Common myeloid progenitor, CD34-positive (primary cell): ENCODE data around the gene MLLT3.

Experiments
- CTCF ChIA-PET: fragments of 350-600 bp; sonication (Branson Sonifier 250); formaldehyde crosslinking; loops from one replicate; lab custom pipeline; 2021; ENCODE audit warnings: antibody characterized with exemption; lab: Charles Lee
- POLR2A ChIA-PET: fragments of 350-600 bp; sonication (Branson Sonifier 250); formaldehyde crosslinking; loops from one replicate; lab custom pipeline; 2021; ENCODE audit warnings: antibody characterized with exemption; lab: Charles Lee
- DNase-seq, 3 donors: peaks; one replicate each; pipeline versions ENCODE4 v3.0.0 to v3.0.0-alpha.2; 2013
- H3K27ac ChIP-seq, 2 experiments: 1 replicate in 1 of 2; 2 replicates in 1 of 2; pipeline ENCODE4 v1.7.0; 2013; ENCODE audit warnings: inconsistent platforms in 2 of 2, low read length in 2 of 2, mild to moderate bottlenecking in 2 of 2, low read depth in 1 of 2, moderate library complexity in 1 of 2; ENCODE audit not compliant: severe bottlenecking in 2 of 2, insufficient read depth in 1 of 2, poor library complexity in 1 of 2
- H3K27me3 ChIP-seq, 5 experiments: replicated peaks in 2 of 5; 1 replicate in 3 of 5; 2 replicates in 2 of 5; pipeline versions ENCODE4 v1.6.1 to v1.7.0; 2013; ENCODE audit warnings: low read length in 4 of 5, mild to moderate bottlenecking in 2 of 5, moderate library complexity in 2 of 5, inconsistent platforms in 1 of 5; ENCODE audit not compliant: insufficient read depth in 5 of 5, control insufficient read depth in 4 of 5
- H3K36me3 ChIP-seq, 4 experiments: 1 replicate in 2 of 4; 2 replicates in 2 of 4; pipeline versions ENCODE4 v1.6.1 to v1.7.0; 2013; ENCODE audit warnings: low read length in 3 of 4, control low read depth in 1 of 4, mild to moderate bottlenecking in 1 of 4; ENCODE audit not compliant: control insufficient read depth in 4 of 4, insufficient read depth in 4 of 4
- H3K4me1 ChIP-seq, 4 experiments: 1 replicate in 3 of 4; 2 replicates in 1 of 4; pipeline versions ENCODE4 v1.6.1 to v1.7.1; 2013; ENCODE audit warnings: low read length in 3 of 4, mild to moderate bottlenecking in 3 of 4, control low read depth in 1 of 4, inconsistent platforms in 1 of 4, moderate library complexity in 1 of 4; ENCODE audit not compliant: control insufficient read depth in 4 of 4, insufficient read depth in 4 of 4; ENCODE audit errors: control extremely low read depth in 1 of 4
- H3K4me3 ChIP-seq, 7 experiments: 1 replicate in 4 of 7; 2 replicates in 3 of 7; pipeline versions ENCODE4 v1.5.1 to v1.7.0; 2013; ENCODE audit warnings: mild to moderate bottlenecking in 7 of 7, low read length in 6 of 7, moderate library complexity in 6 of 7, inconsistent platforms in 2 of 7, low read depth in 2 of 7, control low read depth in 1 of 7; ENCODE audit not compliant: insufficient read depth in 4 of 7, control insufficient read depth in 1 of 7; ENCODE audit errors: extremely low read depth in 1 of 7
- H3K9me3 ChIP-seq, 5 experiments: 1 replicate in 4 of 5; 2 replicates in 1 of 5; pipeline versions ENCODE4 v1.6.1 to v1.7.1; 2013; ENCODE audit warnings: low read length in 4 of 5, mild to moderate bottlenecking in 2 of 5, inconsistent platforms in 1 of 5, low read depth in 1 of 5, moderate library complexity in 1 of 5; ENCODE audit not compliant: control insufficient read depth in 4 of 5, insufficient read depth in 2 of 5; ENCODE audit errors: control extremely low read depth in 1 of 5
- WGBS: methylation state at CpG from one replicate; pipeline ENCODE4 v1.1.5; 2013; ENCODE audit not compliant: insufficient coverage; 5-methylcytosine and 5-hydroxymethylcytosine counted together

The MLLT3 gene

DNA sequence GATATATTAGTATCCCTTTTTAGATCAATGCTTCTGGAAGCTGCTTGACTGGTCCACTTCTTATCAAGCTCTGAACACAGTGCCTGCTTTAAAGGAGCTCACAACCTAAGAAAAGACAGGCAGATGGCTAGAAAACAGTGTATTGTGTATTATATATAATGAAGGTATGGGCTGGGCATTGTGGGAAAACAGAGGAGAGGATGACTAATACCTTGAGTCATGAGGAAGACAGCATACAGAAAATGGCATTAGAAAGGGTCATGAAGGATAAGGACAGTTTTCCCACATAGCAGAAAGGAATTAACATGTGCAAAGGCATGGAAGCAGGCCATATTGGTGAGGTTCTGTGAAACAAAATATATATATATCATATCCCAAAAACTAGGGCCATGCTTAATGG lies 309.6 kb downstream of the MLLT3 start:
- Histone ChIP-seq H3K4me3 (no peak overlapping the region), H3K27ac (no peak overlapping the region)

DNA sequence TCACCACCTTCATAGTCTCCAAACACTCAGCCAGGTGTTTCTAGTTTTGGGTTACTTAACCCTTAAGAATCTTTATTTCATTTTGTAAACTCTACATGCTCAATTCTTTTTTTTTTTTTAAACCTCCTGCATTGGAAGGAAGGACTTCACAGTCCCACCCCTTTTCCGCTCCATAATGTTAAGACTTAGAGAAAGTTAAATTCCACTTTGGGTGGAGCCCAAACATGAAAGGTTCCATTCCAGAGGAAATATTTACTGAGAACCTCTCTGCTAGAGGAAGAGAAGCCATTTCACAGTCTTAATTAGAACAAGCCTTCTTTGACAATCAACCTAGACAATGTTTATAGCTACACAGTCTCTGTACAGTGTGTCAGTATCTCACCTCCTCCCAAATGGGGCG lies 312.3 kb downstream of the MLLT3 start:
- ChIA-PET POLR2A (no interaction called here), CTCF (no interaction called here)
- Histone ChIP-seq H3K4me1 (no peaks in the 10 kb centered on the region), H3K36me3 (no peaks in the 10 kb centered on the region), H3K27ac (no peak overlapping the region), H3K9me3 (no peaks in the 10 kb centered on the region), H3K27me3 (no peaks in the 10 kb centered on the region), H3K4me3 (no peak overlapping the region)
- WGBS, result 100% methylated on average over 1 of the region's 2 CpGs
- DNase-seq, result no peak

More for the DNA sequence above, 309.6 kb downstream of the MLLT3 start:
- no peak for DNase-seq
- H3K4me1 ChIP-seq, result no peaks in the 10 kb centered on the region
- ChIA-PET CTCF (no interaction called here), POLR2A (no interaction called here)
- H3K27me3 ChIP-seq, result no peaks in the 10 kb centered on the region
- no peaks in the 10 kb centered on the region for H3K9me3 ChIP-seq
- H3K36me3 ChIP-seq, result no peaks in the 10 kb centered on the region

DNA sequence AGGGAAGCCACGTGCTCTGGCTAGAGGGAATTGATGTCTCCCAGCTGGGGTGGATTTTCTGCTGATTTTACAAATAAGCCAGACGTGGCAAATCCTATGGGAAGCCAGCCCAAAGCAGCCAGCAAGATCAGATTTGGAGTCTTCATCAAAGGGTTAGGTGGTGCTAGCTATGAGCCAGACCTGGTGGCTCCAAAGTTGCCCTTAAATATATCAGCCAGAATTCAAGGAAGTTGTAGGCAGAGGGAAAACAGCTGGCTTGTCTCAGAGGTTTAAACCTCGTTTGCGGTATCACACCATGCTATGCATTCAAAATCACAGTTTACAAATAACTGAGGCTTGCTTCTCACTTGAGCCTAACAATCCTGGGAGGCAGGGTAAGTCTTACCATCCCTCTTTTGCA lies 313.2 kb downstream of the MLLT3 start:
- H3K4me1 ChIP-seq, result no peaks in the 10 kb centered on the region
- H3K27ac ChIP-seq, result no peak overlapping the region
- POLR2A ChIA-PET, result no interaction called here
- DNase-seq, result no peak
- CTCF ChIA-PET, result no interaction called here
- WGBS, result 86% methylated on average over 4 of the region's 4 CpGs
- no peak overlapping the region for H3K4me3 ChIP-seq
- H3K27me3 ChIP-seq, result no peaks in the 10 kb centered on the region
- H3K36me3 ChIP-seq, result no peaks in the 10 kb centered on the region
- no peaks in the 10 kb centered on the region for H3K9me3 ChIP-seq

DNA sequence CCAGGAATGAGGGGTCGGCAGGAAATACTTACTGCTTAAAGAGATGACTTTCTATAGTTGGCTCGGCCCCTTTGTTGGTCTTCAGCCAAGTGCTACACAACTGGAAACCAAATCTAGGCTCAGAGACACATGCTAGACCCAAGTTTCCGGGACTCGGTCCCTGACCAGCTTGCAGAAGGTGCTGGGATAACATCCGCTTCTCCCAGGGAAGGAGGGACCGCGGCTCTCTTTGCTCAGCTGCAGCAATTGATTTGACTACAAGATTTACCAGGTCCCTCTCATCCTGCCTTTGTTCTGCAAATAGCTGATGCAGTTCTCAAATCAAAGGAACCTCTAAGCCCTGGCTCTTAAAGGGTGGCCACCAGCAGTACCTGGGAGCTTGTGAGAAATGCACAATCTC lies 314.7 kb downstream of the MLLT3 start:
- Histone ChIP-seq H3K36me3 (no peaks in the 10 kb centered on the region), H3K27ac (no peak overlapping the region), H3K4me3 (no peak overlapping the region), H3K9me3 (no peaks in the 10 kb centered on the region), H3K4me1 (no peaks in the 10 kb centered on the region), H3K27me3 (no peaks in the 10 kb centered on the region)
- no peak for DNase-seq
- CTCF ChIA-PET, result no interaction called here
- POLR2A ChIA-PET, result no interaction called here
- WGBS, result 76% methylated on average over 7 of the region's 7 CpGs

DNA sequence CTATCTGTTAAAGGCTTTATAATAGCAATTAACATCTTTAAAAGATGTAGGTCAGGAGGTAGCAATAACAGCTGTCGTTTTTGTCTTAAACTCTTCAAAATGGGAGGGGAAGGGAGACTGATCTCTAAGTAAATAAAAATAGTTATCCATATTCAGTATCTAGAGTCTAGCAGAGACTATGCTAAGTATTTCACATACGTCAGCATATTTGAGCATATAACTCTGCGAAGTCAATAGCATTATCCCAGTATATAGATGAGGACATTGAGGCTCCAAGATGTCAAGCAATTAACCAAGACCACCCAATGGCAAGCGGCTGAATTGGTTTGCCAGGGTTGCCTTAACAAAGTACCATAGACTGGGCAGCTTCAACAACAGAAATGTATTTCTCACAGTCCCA lies 316.8 kb downstream of the MLLT3 start:
- H3K4me1 ChIP-seq, result no peaks in the 10 kb centered on the region
- POLR2A ChIA-PET, result no interaction called here

GRCh38 chr9:20303996-20304395 lies 318.3 kb downstream of the MLLT3 start:
- no peak for DNase-seq
- H3K9me3 ChIP-seq, result peaks cover 0 to 3% (median 0%) of the 10 kb centered on the region in 5 experiments
- no peak overlapping the region for H3K27ac ChIP-seq
- ChIA-PET CTCF (interaction anchor here (1.3 kb wide), 1 partner anchor 17 kb away, joined by 3 read pairs; no protein-coding TSS in a partner anchor), POLR2A (no interaction called here)
- 50% methylated on average over 1 of the region's 3 CpGs for WGBS
- H3K27me3 ChIP-seq, result no peaks in the 10 kb centered on the region
- H3K4me3 ChIP-seq, result no peak overlapping the region
- no peaks in the 10 kb centered on the region for H3K4me1 ChIP-seq
- no peaks in the 10 kb centered on the region for H3K36me3 ChIP-seq

More for the DNA sequence above, 316.8 kb downstream of the MLLT3 start:
- Histone ChIP-seq H3K4me3 (no peak overlapping the region), H3K27me3 (no peaks in the 10 kb centered on the region), H3K36me3 (no peaks in the 10 kb centered on the region), H3K27ac (no peak overlapping the region), H3K9me3 (peaks cover 0 to 3% (median 0%) of the 10 kb centered on the region in 5 experiments)
- no peak for DNase-seq
- CTCF ChIA-PET, result no interaction called here
- 100% methylated on average over 2 of the region's 4 CpGs for WGBS

- DNase-seq, result no peak
- Histone ChIP-seq H3K9me3 (peaks cover 0 to 3% (median 0%) of the 10 kb centered on the region in 5 experiments), H3K4me3 (no peak overlapping the region), H3K27me3 (no peaks in the 10 kb centered on the region), H3K27ac (no peak overlapping the region), H3K36me3 (no peaks in the 10 kb centered on the region), H3K4me1 (no peaks in the 10 kb centered on the region)
- WGBS, result 100% methylated on average over 1 of the region's 2 CpGs
- ChIA-PET POLR2A (no interaction called here), CTCF (no interaction called here)
Measured at GRCh38 chr9:20303066-20303465, 319.2 kb downstream of the MLLT3 start.
